MCF 10A (cell line): ENCODE data around the gene RAB6C. TPM values are rescaled to one million over a fixed set of nuclear protein-coding genes. Genes with fewer than 3 reads are reported as not detected.
"Not testable (repeated sequence)": the region's sequence is repeated elsewhere in the genome, so short reads cannot be mapped to it uniquely, and the experiment has no call there.

Experiments
- BruUV-seq: library from RNA; stranded (reverse); fragments of 400-500 nt; replicated peaks from 2 replicates; lab custom pipeline; 2021; lab: Mats Ljungman, UMichigan
- CTCF ChIA-PET: fragments of 300-600 bp; sonication (Branson Sonifier 250); formaldehyde crosslinking; extraction: SDS; loops from one replicate; lab custom pipeline; 2021; ENCODE audit warnings: antibody characterized with exemption, inconsistent platforms; lab: Yijun Ruan, JAX
- POLR2A ChIA-PET: fragments of 300-600, 350-650 bp; sonication (Branson Sonifier 250); formaldehyde crosslinking; extraction: SDS; loops from one replicate; lab custom pipeline; 2020; ENCODE audit warnings: antibody characterized with exemption, inconsistent platforms; lab: Yijun Ruan, JAX
- DNase-seq: peaks from one replicate; pipeline ENCODE4 v3.0.0-alpha.2; 2018; ENCODE audit not compliant: unreplicated experiment
- H3K27ac Mint-ChIP-seq: one replicate; pipeline ENCODE4 v1.8.0; 2022; ENCODE audit warnings: mild to moderate bottlenecking, low read depth, mixed read lengths; ENCODE audit not compliant: unreplicated experiment
- H3K27me3 Mint-ChIP-seq: one replicate; pipeline ENCODE4 v1.8.0; 2022; ENCODE audit warnings: mixed read lengths; ENCODE audit not compliant: insufficient read depth, unreplicated experiment
- H3K36me3 Mint-ChIP-seq: one replicate; pipeline ENCODE4 v1.8.0; 2022; ENCODE audit warnings: mild to moderate bottlenecking, moderate library complexity, mixed read lengths; ENCODE audit not compliant: insufficient read depth, unreplicated experiment
- H3K4me1 Mint-ChIP-seq: one replicate; pipeline ENCODE4 v1.8.0; 2022; ENCODE audit warnings: mixed read lengths; ENCODE audit not compliant: insufficient read depth, unreplicated experiment
- H3K4me3 Mint-ChIP-seq: one replicate; pipeline ENCODE4 v1.8.0; 2022; ENCODE audit warnings: mild to moderate bottlenecking, moderate library complexity, mixed read lengths; ENCODE audit not compliant: unreplicated experiment
- H3K9me3 Mint-ChIP-seq: one replicate; pipeline ENCODE4 v1.8.0; 2022; ENCODE audit warnings: mixed read lengths; ENCODE audit not compliant: unreplicated experiment
- CTCF ChIP-seq: fragments of 200-600 bp; IDR thresholded peaks from one replicate; pipeline ENCODE4 v1.8.0; 2022; ENCODE audit warnings: antibody characterized with exemption, mild to moderate bottlenecking; ENCODE audit not compliant: unreplicated experiment
- intact Hi-C: fragments of 100-400 bp; cut with micrococcal nuclease; formaldehyde crosslinking; loops from 2 replicates; pipeline ENCODE4 v1.14.1; 2022
- total RNA-seq: library from RNA; stranded (reverse); gene quantifications from 2 replicates; pipeline ENCODE4 v1.2.3, GENCODE V29; 2022

RAB6C gene
- total RNA-seq, 1 experiment from 2014 or later, result not detected

GRCh38 chr2:129936334-129936934 lies 43.0 kb upstream of the RAB6C start:
- BruUV-seq, result no TSS peak
- intact Hi-C loops, result no loop called here
- no peak for DNase-seq
- no peaks in the 10 kb centered on the region for H3K9me3 Mint-ChIP-seq
- no peak for TF ChIP-seq CTCF
- ChIA-PET POLR2A (no interaction called here), CTCF (interaction anchor here (0.6 kb wide), 1 partner anchor 10 kb away, joined by 4 read pairs; no protein-coding TSS in a partner anchor)
- no peaks in the 10 kb centered on the region for H3K4me1 Mint-ChIP-seq
- H3K36me3 Mint-ChIP-seq, result no peaks in the 10 kb centered on the region
- H3K27me3 Mint-ChIP-seq, result peaks cover 36% of the 10 kb centered on the region
- no peak overlapping the region for H3K4me3 Mint-ChIP-seq
- no peak overlapping the region for H3K27ac Mint-ChIP-seq

- not testable (repeated sequence) for BruUV-seq
Measured at GRCh38 chr2:129938850-129939471, 40.5 kb upstream of the RAB6C start.

GRCh38 chr2:129943456-129943855 lies 36.0 kb upstream of the RAB6C start:
- BruUV-seq, H3K9me3 Mint-ChIP-seq: not testable (repeated sequence)

More at GRCh38 chr2:129938850-129939471, 40.5 kb upstream of the RAB6C start:
- H3K4me1 Mint-ChIP-seq, H3K36me3 Mint-ChIP-seq, POLR2A ChIA-PET, H3K9me3 Mint-ChIP-seq, intact Hi-C loops, DNase-seq, H3K27ac Mint-ChIP-seq, H3K4me3 Mint-ChIP-seq: not testable (repeated sequence)
- CTCF ChIA-PET, result interaction anchor here (1.5 kb wide), 1 partner anchor 15 kb away, joined by 4 read pairs; no protein-coding TSS in a partner anchor
- H3K27me3 Mint-ChIP-seq, result peaks cover 27% of the 10 kb centered on the region

GRCh38 chr2:129945557-129945956 lies 33.9 kb upstream of the RAB6C start:
- TF ChIP-seq CTCF, result no peak
- no peak overlapping the region for H3K4me3 Mint-ChIP-seq
- peaks cover 27% of the 10 kb centered on the region for H3K27me3 Mint-ChIP-seq
- POLR2A ChIA-PET, result interaction anchor here (0.7 kb wide), 1 partner anchor 85 kb away, joined by 3 read pairs; no protein-coding TSS in a partner anchor
- BruUV-seq, result no TSS peak
- CTCF ChIA-PET, result interaction anchor here (0.6 kb wide), 1 partner anchor 9 kb away, joined by 4 read pairs; no protein-coding TSS in a partner anchor
- no peaks in the 10 kb centered on the region for H3K9me3 Mint-ChIP-seq
- intact Hi-C loops, result no loop called here
- H3K36me3 Mint-ChIP-seq, result no peaks in the 10 kb centered on the region
- no peak for DNase-seq
- no peaks in the 10 kb centered on the region for H3K4me1 Mint-ChIP-seq
- H3K27ac Mint-ChIP-seq, result no peak overlapping the region

More at GRCh38 chr2:129943456-129943855, 36.0 kb upstream of the RAB6C start:
- intact Hi-C loops, H3K4me1 Mint-ChIP-seq, DNase-seq, H3K36me3 Mint-ChIP-seq, H3K4me3 Mint-ChIP-seq, H3K27ac Mint-ChIP-seq, POLR2A ChIA-PET: not testable (repeated sequence)
- H3K27me3 Mint-ChIP-seq, result peaks cover 42% of the 10 kb centered on the region
- CTCF ChIA-PET, result interaction anchor here (0.6 to 0.7 kb wide), 2 partner anchors 574 to 1332 kb away, joined by 3 to 4 read pairs; no protein-coding TSS in a partner anchor

- POLR2A ChIA-PET, DNase-seq, H3K4me1 Mint-ChIP-seq, BruUV-seq, intact Hi-C loops, H3K9me3 Mint-ChIP-seq, H3K4me3 Mint-ChIP-seq, H3K27ac Mint-ChIP-seq, H3K36me3 Mint-ChIP-seq: not testable (repeated sequence)
- peaks cover 27% of the 10 kb centered on the region for H3K27me3 Mint-ChIP-seq
- CTCF ChIA-PET, result interaction anchor here (0.6 kb wide), 1 partner anchor 1211 kb away, joined by 3 read pairs; no protein-coding TSS in a partner anchor
Measured at GRCh38 chr2:129947712-129948111, 31.8 kb upstream of the RAB6C start.

GRCh38 chr2:129956171-129956570 lies 23.3 kb upstream of the RAB6C start:
- H3K27me3 Mint-ChIP-seq, H3K4me3 Mint-ChIP-seq, BruUV-seq, intact Hi-C loops, H3K36me3 Mint-ChIP-seq, H3K27ac Mint-ChIP-seq, H3K4me1 Mint-ChIP-seq, DNase-seq, H3K9me3 Mint-ChIP-seq: not testable (repeated sequence)
- ChIA-PET POLR2A (interaction anchor here (1.1 kb wide), 1 partner anchor 187 kb away, joined by 3 read pairs; no protein-coding TSS in a partner anchor), CTCF (interaction anchor here (0.6 kb wide), 1 partner anchor 996 kb away, joined by 3 read pairs; no protein-coding TSS in a partner anchor)
